DND-41 (cell line): ENCODE measurements around the gene PDLIM7.

Experiments used
- ATAC-seq: fragments of 200-7000 bp; cut with Tn5 transposase; 3 replicates; pipeline ENCODE4 v1.9.1; 2021; ENCODE audit warnings: low read depth; ENCODE audit not compliant: insufficient read depth
- DNase-seq: peaks from one replicate; pipeline ENCODE4 v3.0.0-alpha.2; 2020
- H2AFZ ChIP-seq: 2 replicates; pipeline ENCODE4 v1.6.0; 2012; ENCODE audit warnings: low read depth, low read length
- H3K27ac ChIP-seq: 2 replicates; pipeline ENCODE4 v1.5.1; 2012; ENCODE audit warnings: low read length, inconsistent platforms
- H3K27me3 ChIP-seq: fragments of 200-600 bp; sonication (generic); 2 replicates; pipeline ENCODE4 v1.6.0; 2012; ENCODE audit warnings: low read length, mild to moderate bottlenecking, inconsistent platforms; ENCODE audit not compliant: insufficient read depth, poor library complexity
- H3K36me3 ChIP-seq: 2 replicates; pipeline ENCODE4 v1.5.1; 2012; ENCODE audit warnings: low read length, inconsistent platforms; ENCODE audit not compliant: insufficient read depth
- H3K4me1 ChIP-seq: 2 replicates; pipeline ENCODE4 v1.5.1; 2012; ENCODE audit warnings: mild to moderate bottlenecking, low read length; ENCODE audit not compliant: insufficient read depth
- H3K4me2 ChIP-seq: 2 replicates; pipeline ENCODE4 v1.6.0; 2012; ENCODE audit warnings: mild to moderate bottlenecking, moderate library complexity, low read length, inconsistent platforms; ENCODE audit not compliant: insufficient read depth
- H3K4me3 ChIP-seq, 2 experiments: fragments of 200-600 bp in 1 of 2; shearing (Covaris generic) in 1 of 2; 2 replicates each; pipeline ENCODE4 v1.5.1; 2012 to 2016; ENCODE audit warnings: inconsistent platforms in 2 of 2, low read length in 2 of 2, mild to moderate bottlenecking in 2 of 2, low read depth in 1 of 2, moderate library complexity in 1 of 2
- H3K79me2 ChIP-seq: 2 replicates; pipeline ENCODE4 v1.6.0; 2012; ENCODE audit warnings: low read length, inconsistent platforms; ENCODE audit not compliant: insufficient read depth
- H3K9ac ChIP-seq: 2 replicates; pipeline ENCODE4 v1.6.0; 2012; ENCODE audit warnings: low read depth, mild to moderate bottlenecking, inconsistent platforms, low read length, moderate library complexity
- H3K9me3 ChIP-seq: 2 replicates; pipeline ENCODE4 v1.5.1; 2012; ENCODE audit warnings: low read length, moderate library complexity, mild to moderate bottlenecking, inconsistent platforms; ENCODE audit not compliant: insufficient read depth, severe bottlenecking
- H4K20me1 ChIP-seq: 2 replicates; pipeline ENCODE4 v1.6.0; 2012; ENCODE audit warnings: low read length; ENCODE audit not compliant: insufficient read depth
- CTCF ChIP-seq: IDR thresholded peaks from 2 replicates; pipeline ENCODE4 v1.5.1; 2012; ENCODE audit warnings: borderline replicate concordance, low read length, moderate library complexity, mild to moderate bottlenecking; ENCODE audit not compliant: poor library complexity, severe bottlenecking; ENCODE audit errors: extremely low read depth
- EZH2 ChIP-seq: IDR thresholded peaks from 3 replicates; pipeline ENCODE4 v1.6.1; 2012; ENCODE audit warnings: borderline replicate concordance, low read depth, mild to moderate bottlenecking, moderate library complexity, low read length, inconsistent platforms; ENCODE audit not compliant: severe bottlenecking

The PDLIM7 gene

GRCh38 chr5:177444106-177445051 is 53.0 kb downstream of the PDLIM7 start:
- no peak overlapping the region for H3K9ac ChIP-seq
- H3K4me2 ChIP-seq = no peak overlapping the region
- TF ChIP-seq CTCF (no peak), EZH2 (no peak)
- H3K27me3 ChIP-seq = peaks cover 43% of the 10 kb centered on the region
- no peak for DNase-seq
- H3K27ac ChIP-seq = no peak overlapping the region
- H3K4me1 ChIP-seq = peaks cover 23% of the 10 kb centered on the region
- H3K9me3 ChIP-seq = no peaks in the 10 kb centered on the region
- H4K20me1 ChIP-seq = peaks cover 56% of the 10 kb centered on the region
- no peak overlapping the region for H2AFZ ChIP-seq
- peaks cover 28% of the 10 kb centered on the region for H3K36me3 ChIP-seq
- H3K4me3 ChIP-seq = no peak overlapping the region
- H3K79me2 ChIP-seq = no peaks in the 10 kb centered on the region
- no peak for ATAC-seq

- Histone ChIP-seq H3K9ac (no peak overlapping the region), H3K36me3 (peaks cover 34% of the 10 kb centered on the region), H3K4me2 (no peak overlapping the region), H4K20me1 (peaks cover 52% of the 10 kb centered on the region), H3K27ac (no peak overlapping the region), H3K9me3 (no peaks in the 10 kb centered on the region), H3K4me1 (peaks cover 23% of the 10 kb centered on the region), H3K79me2 (no peaks in the 10 kb centered on the region), H3K4me3 (no peak overlapping the region), H2AFZ (no peak overlapping the region), H3K27me3 (peaks cover 33% of the 10 kb centered on the region)
- DNase-seq (no peak), ATAC-seq (no peak)
- TF ChIP-seq EZH2 = no peak
- no peak for TF ChIP-seq CTCF
Measured at GRCh38 chr5:177443144-177443983, 54.0 kb downstream of the PDLIM7 start.

DNA sequence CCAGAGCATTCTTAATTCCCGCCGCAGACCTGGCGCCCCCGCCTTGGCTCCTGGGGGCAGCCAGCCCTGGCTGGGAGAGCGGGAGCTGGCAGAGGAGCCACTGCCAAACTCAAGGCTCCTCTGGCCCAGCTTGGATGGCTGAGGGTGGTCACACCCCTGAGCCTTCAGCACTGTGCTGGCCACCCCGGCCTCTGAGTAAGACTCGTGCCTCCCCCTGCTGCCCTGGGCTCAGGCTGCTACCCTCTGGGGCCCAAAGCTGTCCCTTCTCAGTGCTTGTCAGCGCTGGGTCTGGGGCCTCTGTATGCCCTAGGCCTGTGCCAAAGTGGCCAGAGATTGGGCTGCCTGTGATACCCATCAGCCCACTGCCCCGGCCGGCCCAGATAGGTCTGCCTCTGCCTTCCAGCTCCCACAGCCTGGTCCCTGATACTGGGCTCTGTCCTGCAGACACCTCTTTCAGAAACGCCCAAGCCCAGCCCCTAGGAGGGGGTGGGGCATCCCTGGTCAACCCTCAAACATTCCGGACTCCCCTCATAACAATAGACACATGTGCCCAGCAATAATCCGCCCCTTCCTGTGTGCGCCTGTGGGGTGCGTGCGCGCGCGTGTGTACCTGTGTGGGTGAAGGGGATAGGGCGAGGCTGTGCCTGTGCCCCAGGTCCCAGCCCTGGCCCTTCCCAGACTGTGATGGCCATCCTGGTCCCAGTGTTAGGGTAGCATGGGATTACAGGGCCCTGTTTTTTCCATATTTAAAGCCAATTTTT is 55.2 kb downstream of the PDLIM7 start:
- Histone ChIP-seq H3K4me2 (no peak overlapping the region), H3K27me3 (peaks cover 24% of the 10 kb centered on the region), H3K9me3 (no peaks in the 10 kb centered on the region), H3K36me3 (peaks cover 44% of the 10 kb centered on the region), H4K20me1 (peaks cover 49% of the 10 kb centered on the region), H3K4me3 (no peak overlapping the region), H2AFZ (no peak overlapping the region), H3K79me2 (no peaks in the 10 kb centered on the region), H3K4me1 (peaks cover 15% of the 10 kb centered on the region), H3K27ac (no peak overlapping the region), H3K9ac (no peak overlapping the region)
- ATAC-seq = no peak
- DNase-seq = no peak
- TF ChIP-seq EZH2 = no peak
- TF ChIP-seq CTCF = no peak
